Keratinocyte (primary cell): ENCODE results near the gene RILPL2. TPM values are rescaled to one million over a fixed set of nuclear protein-coding genes. Genes with fewer than 3 reads are reported as not detected.

ENCODE experiments used
- DNase-seq: peaks from one replicate; pipeline ENCODE4 v3.0.0-alpha.2; 2011; ENCODE audit warnings: low read depth, missing footprints, low spot score
- FAIRE-seq: peaks from 2 replicates; lab custom pipeline; 2011; peaks lifted over from hg19 to GRCh38; lab: Jason Lieb, UNC
- H2AFZ ChIP-seq: 2 replicates; pipeline ENCODE4 v1.6.0; 2012; ENCODE audit warnings: low read length, control low read depth, inconsistent platforms; ENCODE audit not compliant: control insufficient read depth
- H3K27ac ChIP-seq: 2 replicates; pipeline ENCODE4 v1.5.1; 2011; ENCODE audit warnings: low read length; ENCODE audit not compliant: control insufficient read depth, insufficient read depth
- H3K27me3 ChIP-seq: 3 replicates; pipeline ENCODE4 v1.6.0; 2011; ENCODE audit warnings: low read length; ENCODE audit not compliant: control insufficient read depth, insufficient read depth; ENCODE audit errors: extremely low read depth
- H3K36me3 ChIP-seq, 2 experiments: 2 replicates in 1 of 2; 3 replicates in 1 of 2; pipeline ENCODE4 v1.5.1; 2011; ENCODE audit warnings: low read length in 2 of 2, mild to moderate bottlenecking in 1 of 2; ENCODE audit not compliant: control insufficient read depth in 2 of 2, insufficient read depth in 2 of 2; ENCODE audit errors: extremely low read depth in 1 of 2
- H3K4me1 ChIP-seq: 3 replicates; pipeline ENCODE4 v1.5.1; 2011; ENCODE audit warnings: low read length; ENCODE audit not compliant: control insufficient read depth, insufficient read depth; ENCODE audit errors: extremely low read depth
- H3K4me2 ChIP-seq: 3 replicates; pipeline ENCODE4 v1.6.0; 2011; ENCODE audit warnings: low read depth, low read length; ENCODE audit not compliant: control insufficient read depth, insufficient read depth; ENCODE audit errors: extremely low read depth
- H3K4me3 ChIP-seq, 3 experiments: fragments of 200-600 bp in 1 of 3; sonication (generic) in 1 of 3; 2 replicates in 2 of 3; 3 replicates in 1 of 3; pipeline ENCODE4 v1.5.1; 2011 to 2016; ENCODE audit warnings: low read length in 3 of 3, mild to moderate bottlenecking in 3 of 3, control low read depth in 2 of 3, inconsistent platforms in 1 of 3, low read depth in 1 of 3, mixed read lengths in 1 of 3, mixed run types in 1 of 3, moderate library complexity in 1 of 3; ENCODE audit not compliant: control insufficient read depth in 2 of 3, insufficient read depth in 2 of 3; ENCODE audit errors: extremely low read depth in 1 of 3
- H3K79me2 ChIP-seq: 2 replicates; pipeline ENCODE4 v1.6.0; 2012; ENCODE audit warnings: low read length; ENCODE audit not compliant: control insufficient read depth, insufficient read depth
- H3K9ac ChIP-seq: 3 replicates; pipeline ENCODE4 v1.6.0; 2011; ENCODE audit warnings: low read length; ENCODE audit not compliant: control insufficient read depth, insufficient read depth; ENCODE audit errors: extremely low read depth
- H3K9me1 ChIP-seq: 3 replicates; pipeline ENCODE4 v1.6.0; 2011; ENCODE audit warnings: low read length; ENCODE audit not compliant: control insufficient read depth, insufficient read depth; ENCODE audit errors: extremely low read depth
- H3K9me3 ChIP-seq: 2 replicates; pipeline ENCODE4 v1.5.1; 2012; ENCODE audit warnings: low read depth, low read length; ENCODE audit not compliant: control insufficient read depth
- H4K20me1 ChIP-seq: 3 replicates; pipeline ENCODE4 v1.6.0; 2011; ENCODE audit warnings: low read length; ENCODE audit not compliant: control insufficient read depth, insufficient read depth; ENCODE audit errors: extremely low read depth
- CTCF ChIP-seq, 3 experiments: IDR thresholded peaks in 1 of 3; conservative IDR thresholded peaks in 1 of 3; optimal IDR thresholded peaks in 1 of 3; 2 replicates in 2 of 3; 3 replicates in 1 of 3; pipeline versions ENCODE3 to v1.5.1; 2011; ENCODE audit warnings: low read length in 3 of 3, mild to moderate bottlenecking in 3 of 3, moderate library complexity in 2 of 3, control low read depth in 1 of 3, inconsistent platforms in 1 of 3; ENCODE audit not compliant: insufficient read depth in 2 of 3; ENCODE audit errors: extremely low read depth in 1 of 3
- EZH2 ChIP-seq: IDR thresholded peaks from one replicate; pipeline ENCODE4 v1.6.1; 2012; ENCODE audit warnings: inconsistent platforms, mild to moderate bottlenecking, low read length, moderate library complexity
- dilution Hi-C: fragments of 300-500 bp; cut with MboI; formaldehyde crosslinking; loops from one replicate; pipeline ENCODE4 v1.7.0; 2020; ENCODE audit warnings: low sequenced_read_pairs; ENCODE audit not compliant: extremely low pct_ligation_motif_present
- polyA plus RNA-seq, 5 experiments: library from polyadenylated mRNA; depleted of rRNA in 3 of 5; stranded (reverse) in 3 of 5; stranded (forward) in 1 of 5; unstranded in 1 of 5; fragments of >200 nt; gene quantifications; 1 replicate in 1 of 5; 2 replicates in 3 of 5; 3 replicates in 1 of 5; pipeline versions ENCODE4 v1.2.1 to v1.2.3, GENCODE V29; 2011 to 2012; ENCODE audit warnings: missing spikeins in 2 of 5, low read depth in 1 of 5, low replicate concordance in 1 of 5

Gene RILPL2
- polyA plus RNA-seq, 1 donor (not counting 4 experiments of a cell fraction or from before 2014, with no cell fraction given), result 3.6 TPM

- FAIRE-seq (no peak), DNase-seq (no peak)
- no peaks in the 10 kb centered on the region for H3K27me3 ChIP-seq
- H3K4me3 ChIP-seq, result no peak overlapping the region
- H3K9me3 ChIP-seq, result no peaks in the 10 kb centered on the region
- no peak overlapping the region for H3K9ac ChIP-seq
- dilution Hi-C loops, result no loop called here
- H3K4me2 ChIP-seq, result no peak overlapping the region
- H2AFZ ChIP-seq, result no peak overlapping the region
- no peak overlapping the region for H3K27ac ChIP-seq
- no peaks in the 10 kb centered on the region for H3K36me3 ChIP-seq
- H3K9me1 ChIP-seq, result no peaks in the 10 kb centered on the region
- H4K20me1 ChIP-seq, result no peaks in the 10 kb centered on the region
- H3K4me1 ChIP-seq, result no peaks in the 10 kb centered on the region
- TF ChIP-seq CTCF (optimal IDR thresholded peaks at IDR 0.05 in 1 of 3, IDR thresholded peaks at IDR 0.05 in 1 of 3, conservative IDR thresholded peaks at IDR 0.05 in 1 of 3; ENCODE audit: extremely low read depth in 1 of 3, insufficient read depth in 2 of 3, low read length in 3 of 3) (no peak), EZH2 (no peak)
- no peaks in the 10 kb centered on the region for H3K79me2 ChIP-seq
Observed at GRCh38 chr12:123450636-123451035, 14.2 kb upstream of the RILPL2 start.

GRCh38 chr12:123449856-123450255 lies 13.4 kb upstream of the RILPL2 start:
- no peaks in the 10 kb centered on the region for H3K36me3 ChIP-seq
- FAIRE-seq, result no peak
- dilution Hi-C loops, result no loop called here

More at GRCh38 chr12:123449856-123450255, 13.4 kb upstream of the RILPL2 start:
- H2AFZ ChIP-seq, result no peak overlapping the region
- no peaks in the 10 kb centered on the region for H3K9me3 ChIP-seq
- H3K27me3 ChIP-seq, result no peaks in the 10 kb centered on the region
- H4K20me1 ChIP-seq, result no peaks in the 10 kb centered on the region
- H3K9me1 ChIP-seq, result no peaks in the 10 kb centered on the region
- H3K4me3 ChIP-seq, result no peak overlapping the region
- DNase-seq, result no peak
- no peaks in the 10 kb centered on the region for H3K79me2 ChIP-seq
- H3K4me2 ChIP-seq, result no peak overlapping the region
- H3K27ac ChIP-seq, result no peak overlapping the region
- H3K9ac ChIP-seq, result no peak overlapping the region
- TF ChIP-seq CTCF (optimal IDR thresholded peaks at IDR 0.05 in 1 of 3, IDR thresholded peaks at IDR 0.05 in 1 of 3, conservative IDR thresholded peaks at IDR 0.05 in 1 of 3; ENCODE audit: extremely low read depth in 1 of 3, insufficient read depth in 2 of 3, low read length in 3 of 3) (no peak), EZH2 (no peak)
- H3K4me1 ChIP-seq, result no peaks in the 10 kb centered on the region
